GM03348 (cell line): ENCODE measurements around the gene EIF2B4.
A peak's percentile ranks its signal among the peaks of the same experiment; 100 is the strongest.
"Not testable (repeated sequence)": the region's sequence is repeated elsewhere in the genome, so short reads cannot be mapped to it uniquely, and the experiment has no call there.

Experiments used
- DNase-seq: peaks from one replicate; pipeline ENCODE4 v3.0.0; 2012; ENCODE audit warnings: low spot score

The EIF2B4 gene

GRCh38 chr2:27377618-27378095, 7.5 kb upstream of the EIF2B4 start:
- DNase-seq = no peak

- DNase-seq = no peak
These were observed 6.9 kb upstream of the EIF2B4 start for GRCh38 chr2:27376866-27377617.

GRCh38 chr2:27376151-27376865, 6.2 kb upstream of the EIF2B4 start:
- DNase-seq = no peak

- no peak for DNase-seq
These were observed 5.5 kb upstream of the EIF2B4 start for GRCh38 chr2:27375513-27376099.

GRCh38 chr2:27373567-27373966, 3.4 kb upstream of the EIF2B4 start:
- no peak for DNase-seq

- no peak for DNase-seq
These were observed 2.8 kb upstream of the EIF2B4 start for GRCh38 chr2:27372937-27373336.

GRCh38 chr2:27370816-27371620, 880 bp upstream of the EIF2B4 start:
- DNase-seq = peak; percentile 41

- peak; percentile 88 for DNase-seq
These were observed 590 bp downstream of the EIF2B4 start for GRCh38 chr2:27369471-27370025.

- DNase-seq = no peak
These were observed 6.2 kb downstream of the EIF2B4 start for GRCh38 chr2:27363933-27364332.

- DNase-seq = no peak
These were observed 7.3 kb downstream of the EIF2B4 start for GRCh38 chr2:27362678-27363420.

GRCh38 chr2:27356382-27357181, 13.6 kb downstream of the EIF2B4 start, which contains the start of gene GTF3C2:
Gene GTF3C2, minus strand, starts transcription at chr2:27356764. Its CDS starts 13,210 bp downstream, at chr2:27343554.
- peak; percentile 97 for DNase-seq

- peak; percentile 55 for DNase-seq
These were observed 14.1 kb downstream of the EIF2B4 start for GRCh38 chr2:27356056-27356381.

GRCh38 chr2:27354597-27354927, 15.6 kb downstream of the EIF2B4 start:
- DNase-seq = no peak

- no peak for DNase-seq
These were observed 16.2 kb downstream of the EIF2B4 start for GRCh38 chr2:27353762-27354596.

- not testable (repeated sequence) for DNase-seq
These were observed 16.8 kb downstream of the EIF2B4 start for GRCh38 chr2:27353386-27353761.

- DNase-seq = no peak
These were observed 18.1 kb downstream of the EIF2B4 start for GRCh38 chr2:27351802-27352598.

- no peak for DNase-seq
These were observed 19.9 kb downstream of the EIF2B4 start for GRCh38 chr2:27350106-27350693.

- no peak for DNase-seq
These were observed 22.5 kb downstream of the EIF2B4 start for GRCh38 chr2:27347641-27348040.
